Right hindlimb (tissue), 1 donor: ENCODE results near the gene HID1.
"Not testable (repeated sequence)": the region's sequence is repeated elsewhere in the genome, so short reads cannot be mapped to it uniquely, and the experiment has no call there.

Experiments
- DNase-seq: peaks from one replicate; pipeline ENCODE4 v3.0.0-alpha.2; 2018

Gene HID1, protein sequence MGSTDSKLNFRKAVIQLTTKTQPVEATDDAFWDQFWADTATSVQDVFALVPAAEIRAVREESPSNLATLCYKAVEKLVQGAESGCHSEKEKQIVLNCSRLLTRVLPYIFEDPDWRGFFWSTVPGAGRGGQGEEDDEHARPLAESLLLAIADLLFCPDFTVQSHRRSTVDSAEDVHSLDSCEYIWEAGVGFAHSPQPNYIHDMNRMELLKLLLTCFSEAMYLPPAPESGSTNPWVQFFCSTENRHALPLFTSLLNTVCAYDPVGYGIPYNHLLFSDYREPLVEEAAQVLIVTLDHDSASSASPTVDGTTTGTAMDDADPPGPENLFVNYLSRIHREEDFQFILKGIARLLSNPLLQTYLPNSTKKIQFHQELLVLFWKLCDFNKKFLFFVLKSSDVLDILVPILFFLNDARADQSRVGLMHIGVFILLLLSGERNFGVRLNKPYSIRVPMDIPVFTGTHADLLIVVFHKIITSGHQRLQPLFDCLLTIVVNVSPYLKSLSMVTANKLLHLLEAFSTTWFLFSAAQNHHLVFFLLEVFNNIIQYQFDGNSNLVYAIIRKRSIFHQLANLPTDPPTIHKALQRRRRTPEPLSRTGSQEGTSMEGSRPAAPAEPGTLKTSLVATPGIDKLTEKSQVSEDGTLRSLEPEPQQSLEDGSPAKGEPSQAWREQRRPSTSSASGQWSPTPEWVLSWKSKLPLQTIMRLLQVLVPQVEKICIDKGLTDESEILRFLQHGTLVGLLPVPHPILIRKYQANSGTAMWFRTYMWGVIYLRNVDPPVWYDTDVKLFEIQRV

DNA sequence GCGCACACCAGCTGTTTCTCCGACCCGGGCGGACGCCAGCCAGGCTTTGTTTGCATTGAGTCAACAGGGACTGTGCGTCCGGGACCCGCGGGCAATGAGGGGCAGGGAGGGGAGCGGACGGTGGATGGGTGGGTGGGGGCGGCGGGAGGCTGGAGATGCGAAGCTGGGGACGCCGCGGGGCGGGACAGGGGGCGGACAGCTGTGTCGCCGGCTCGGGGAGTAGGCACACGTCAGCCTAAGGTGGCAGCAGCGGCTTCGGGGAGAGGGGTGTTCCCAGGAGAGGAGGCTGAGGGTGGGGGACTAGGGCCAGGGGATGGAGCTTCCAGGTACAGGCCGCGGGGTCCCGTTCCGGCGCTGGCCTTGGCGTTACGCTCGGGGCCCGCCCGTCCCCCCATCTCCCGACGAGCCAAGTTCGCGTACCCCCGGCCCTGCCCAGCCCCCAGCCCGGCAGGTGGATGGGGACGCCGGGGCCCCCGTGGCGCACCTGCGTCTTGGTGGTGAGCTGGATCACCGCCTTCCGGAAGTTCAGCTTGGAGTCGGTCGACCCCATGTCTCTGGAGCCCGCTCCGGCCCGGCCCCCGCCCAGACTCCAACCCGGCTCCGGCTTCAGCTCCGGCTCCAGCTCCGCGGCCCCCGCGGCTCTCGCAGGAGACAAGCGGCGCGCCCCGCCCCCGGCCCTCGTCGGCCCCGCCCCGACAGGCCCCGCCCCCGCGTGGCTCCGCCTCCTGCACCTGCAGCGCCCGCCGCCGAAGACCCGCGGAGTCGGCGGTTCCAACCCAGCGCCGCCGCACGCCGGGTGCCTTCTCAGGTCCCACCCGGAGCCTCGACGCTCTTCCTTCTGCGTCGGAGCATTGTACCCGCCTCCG is at the start of gene HID1:
HID1 (minus strand) TSS at position 653 of the 866 bp plus-strand sequence; CDS start at position 550, 103 bp downstream.
- peak; percentile 63 for DNase-seq

DNA sequence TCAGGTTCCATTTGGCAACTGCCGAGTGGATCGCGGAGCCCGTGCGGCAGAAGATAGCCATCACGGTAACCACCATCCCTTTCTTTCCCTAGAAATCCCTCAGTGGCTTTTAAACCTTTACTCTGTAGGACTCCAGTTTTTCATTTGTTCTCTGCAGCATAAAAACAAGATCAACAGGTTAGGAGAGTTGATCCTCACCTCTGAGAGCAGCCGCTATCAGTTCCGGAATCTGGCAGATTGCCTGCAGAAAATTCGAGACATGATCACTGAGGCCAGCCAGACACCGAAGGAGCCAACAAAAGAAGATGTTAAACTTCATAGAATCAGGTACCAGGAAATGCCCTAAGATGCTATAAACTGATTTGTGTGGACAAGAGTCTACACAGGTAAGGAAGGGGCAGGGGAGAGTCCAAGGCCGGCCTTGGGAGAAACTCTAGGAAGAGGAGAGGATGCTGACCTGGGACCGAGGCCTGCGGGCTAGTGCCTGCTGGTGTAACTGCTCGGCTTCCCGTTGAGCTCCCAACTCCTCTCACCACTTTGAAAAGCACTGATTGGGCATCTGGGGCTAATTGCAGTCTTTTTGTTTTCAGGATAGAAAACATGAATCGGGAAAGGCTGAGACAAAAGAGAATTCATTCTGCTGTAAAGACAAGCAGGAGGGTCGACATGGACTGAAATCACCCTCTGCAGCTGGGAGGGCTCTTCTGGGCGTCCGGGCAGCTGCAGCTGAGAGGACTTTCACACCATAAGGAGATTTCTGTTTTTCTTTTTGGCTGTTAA is 48.0 kb upstream of the HID1 start:
- DNase-seq = no peak

DNA sequence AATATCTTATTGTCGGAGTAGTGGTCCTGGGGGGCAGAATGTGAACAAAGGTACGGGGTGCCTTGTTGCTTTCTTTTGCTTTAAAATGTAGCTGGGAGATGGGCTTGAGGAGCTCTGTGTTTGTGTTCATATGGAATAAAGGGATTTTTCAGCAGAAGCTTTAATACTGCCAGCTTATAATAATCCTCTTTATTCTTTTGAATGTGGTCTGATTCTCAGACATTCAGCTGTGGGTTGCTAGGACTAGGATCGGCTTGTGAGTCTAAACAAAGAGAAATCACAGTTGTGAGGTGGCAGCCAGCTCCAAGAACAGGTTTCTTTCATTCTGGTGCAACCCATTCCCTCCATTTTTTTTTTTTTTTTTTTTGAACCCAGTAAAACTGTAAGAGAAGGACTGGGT is 47.2 kb upstream of the HID1 start:
- no peak for DNase-seq

DNA sequence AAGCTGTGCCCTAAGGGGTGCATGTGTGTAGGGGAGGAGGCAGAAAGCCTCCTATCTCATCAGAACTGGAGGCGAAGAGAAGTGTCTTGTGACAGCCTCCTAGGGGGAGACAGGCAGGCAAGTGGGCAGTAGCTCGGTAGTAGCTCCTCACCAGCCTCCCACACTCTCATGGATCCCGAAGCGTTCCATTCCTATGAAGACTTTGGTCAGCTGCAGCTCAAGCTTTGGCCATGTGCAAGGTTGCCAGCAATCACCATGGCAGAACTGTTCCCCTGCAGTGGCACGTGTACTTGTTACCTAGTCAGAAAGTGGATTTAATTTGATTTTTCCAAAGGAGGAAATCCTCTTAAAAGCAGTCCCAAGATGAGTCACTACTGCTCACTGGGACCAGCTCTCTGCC is 46.6 kb upstream of the HID1 start:
- no peak for DNase-seq

GRCh38 chr17:75013092-75013559 is 40.6 kb upstream of the HID1 start:
- no peak for DNase-seq

DNA sequence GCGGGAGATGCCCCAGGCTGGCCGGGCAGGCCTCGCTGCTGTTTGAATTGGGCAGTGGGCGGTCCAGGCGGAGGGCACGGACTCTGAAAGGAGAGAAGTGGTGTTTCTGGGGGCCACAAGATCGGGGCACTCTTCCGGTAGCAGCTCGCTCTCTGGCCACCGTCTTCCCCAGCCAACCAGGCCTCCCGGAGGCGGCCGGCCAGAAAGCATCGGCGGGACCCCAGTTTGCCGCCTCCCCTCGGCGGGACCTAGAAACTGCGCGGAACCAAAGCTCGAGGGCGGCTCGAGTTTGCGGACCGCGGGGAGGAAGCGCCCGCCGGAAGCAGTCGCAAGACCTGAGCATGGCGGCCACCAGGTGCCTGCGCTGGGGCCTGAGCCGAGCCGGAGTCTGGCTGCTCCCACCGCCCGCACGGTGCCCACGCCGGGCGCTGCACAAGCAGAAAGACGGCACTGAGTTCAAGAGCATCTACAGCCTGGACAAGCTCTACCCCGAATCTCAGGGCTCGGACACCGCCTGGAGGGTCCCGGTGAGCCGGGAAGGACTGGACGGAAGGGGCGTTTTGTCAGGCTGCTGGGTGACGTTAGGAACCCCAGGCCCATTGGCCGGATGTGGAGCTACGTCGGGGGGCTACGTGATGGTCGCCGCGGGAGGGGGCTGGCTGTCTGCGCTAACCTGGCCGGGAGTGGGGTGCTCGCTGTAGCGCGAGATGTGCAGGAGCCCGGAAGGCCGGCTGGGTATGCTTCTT is 40.0 kb upstream of the HID1 start, which contains the start of gene MRPL58:
MRPL58 (plus strand) TSS at position 325 of the 746 bp plus-strand sequence; CDS start at position 342, 17 bp downstream.
- DNase-seq = peak; percentile 93

- no peak for DNase-seq
These were observed 39.5 kb upstream of the HID1 start for GRCh38 chr17:75012096-75012345.

DNA sequence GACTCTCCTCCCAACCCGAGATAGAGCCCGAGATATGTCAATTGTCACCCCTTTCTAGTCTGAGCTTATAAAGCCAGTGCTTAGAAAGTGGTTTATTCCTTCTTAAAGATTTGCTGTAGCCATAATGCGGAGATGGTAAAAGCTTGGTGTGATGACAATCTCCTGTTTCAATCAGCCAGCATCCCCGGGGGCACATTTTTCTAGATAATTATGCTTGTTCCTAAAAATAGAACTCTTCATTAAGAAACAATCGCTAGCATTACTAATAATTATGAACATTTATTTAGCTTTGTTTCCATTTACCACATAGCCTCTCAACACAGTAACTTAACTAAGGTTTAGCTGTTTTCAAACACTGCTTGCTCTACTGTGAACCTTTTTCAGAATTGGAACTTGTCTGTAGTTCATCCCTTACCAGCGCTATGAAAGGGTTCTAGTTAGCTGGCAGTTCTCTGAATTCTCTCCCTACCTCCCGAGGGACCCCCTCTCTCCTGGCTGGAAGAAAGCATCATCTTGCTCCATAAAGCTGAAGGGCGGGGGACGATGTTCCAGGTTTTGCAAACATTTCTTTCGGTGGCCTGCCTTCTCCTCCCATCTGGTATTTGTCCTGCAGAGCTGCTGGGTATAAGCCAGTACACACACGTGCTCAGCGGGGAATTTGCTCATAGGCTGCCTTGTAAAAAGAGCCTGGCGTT is 39.0 kb upstream of the HID1 start:
- peak; percentile 87 for DNase-seq

DNA sequence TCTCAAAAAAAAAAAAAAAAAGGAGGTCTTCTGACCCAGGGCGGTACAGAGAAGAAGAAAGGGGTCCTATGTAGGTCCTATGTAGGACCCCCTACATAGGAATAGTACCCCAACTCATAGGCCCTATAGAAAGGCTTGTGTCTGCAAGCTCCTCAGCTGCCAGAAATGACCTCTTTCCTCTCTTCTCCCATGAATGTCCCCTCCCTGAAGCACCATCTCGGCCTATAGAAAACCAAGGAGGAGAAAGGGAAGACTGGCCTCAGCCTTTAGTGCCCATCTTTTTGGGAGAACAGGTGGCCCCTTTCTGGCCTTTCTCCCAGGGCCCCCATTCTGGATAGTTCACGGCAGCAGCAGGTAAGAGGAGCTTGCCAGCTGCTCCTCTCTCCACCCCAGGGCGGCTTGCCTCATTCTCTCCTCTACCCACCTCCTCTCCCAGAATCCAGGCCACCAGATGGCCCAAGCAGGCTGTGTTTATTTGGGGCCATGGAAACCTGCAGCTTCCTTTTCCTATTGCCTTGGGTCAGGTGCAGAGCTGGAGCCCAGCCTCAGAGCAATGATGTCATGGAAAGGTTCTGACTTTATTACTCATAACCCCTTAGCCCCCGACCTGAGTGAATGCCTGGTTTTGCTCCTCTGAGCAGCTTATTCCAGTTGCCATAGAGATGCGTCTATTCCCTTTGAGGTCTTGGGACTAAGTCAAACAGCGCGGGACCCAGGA is 38.3 kb upstream of the HID1 start:
- DNase-seq = peak; percentile 81

DNA sequence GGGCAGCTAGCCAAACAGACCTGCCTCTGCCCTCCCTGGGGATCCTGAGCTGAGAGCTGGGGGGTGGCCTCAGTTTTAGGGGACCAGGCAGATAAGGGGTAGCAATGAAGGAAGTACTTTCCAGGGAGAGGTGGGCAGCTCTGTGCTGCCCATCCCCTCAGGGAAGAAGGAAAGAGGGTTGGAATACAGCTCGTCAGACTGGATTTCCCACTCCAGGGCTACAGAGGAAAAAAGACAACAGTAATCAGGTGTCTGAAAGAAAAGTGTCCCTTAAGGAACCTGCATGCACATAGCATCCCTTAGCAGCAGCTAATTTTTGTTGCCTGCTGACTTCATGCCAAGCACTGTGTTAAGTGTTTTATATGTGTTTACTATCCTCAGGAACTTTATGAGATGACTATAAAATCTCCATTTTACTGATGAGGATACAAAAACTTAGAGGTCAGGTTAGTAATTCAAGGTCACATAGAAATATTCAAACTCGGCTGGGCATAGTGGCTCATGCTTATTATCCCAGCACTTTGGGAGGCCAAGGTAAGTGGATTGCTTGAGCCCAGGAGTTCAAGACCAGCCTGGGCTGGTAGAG is 36.7 kb upstream of the HID1 start:
- DNase-seq = no peak

GRCh38 chr17:75008373-75008772 is 35.8 kb upstream of the HID1 start:
- DNase-seq = no peak

DNA sequence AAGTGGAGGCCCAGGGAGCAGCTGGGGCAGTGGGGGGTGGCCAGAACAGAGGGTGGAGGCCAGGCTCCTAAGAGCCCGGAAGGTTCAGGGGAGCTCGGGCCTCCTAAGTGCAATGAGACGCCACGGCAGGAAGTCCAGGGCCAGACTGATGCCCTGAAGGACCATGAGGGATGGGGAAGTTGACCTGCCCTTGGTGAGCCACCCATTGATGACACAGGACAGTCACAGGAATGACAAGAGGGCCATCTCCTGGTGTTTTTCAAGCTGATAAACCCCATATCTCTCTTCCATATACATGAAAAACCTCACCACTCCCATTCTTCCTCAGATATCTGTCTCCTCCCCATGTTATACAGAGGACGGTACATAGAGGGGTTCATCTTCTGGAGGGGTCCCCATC is 34.1 kb upstream of the HID1 start:
- DNase-seq = no peak

GRCh38 chr17:75006084-75006483 is 33.5 kb upstream of the HID1 start:
- DNase-seq = not testable (repeated sequence)

DNA sequence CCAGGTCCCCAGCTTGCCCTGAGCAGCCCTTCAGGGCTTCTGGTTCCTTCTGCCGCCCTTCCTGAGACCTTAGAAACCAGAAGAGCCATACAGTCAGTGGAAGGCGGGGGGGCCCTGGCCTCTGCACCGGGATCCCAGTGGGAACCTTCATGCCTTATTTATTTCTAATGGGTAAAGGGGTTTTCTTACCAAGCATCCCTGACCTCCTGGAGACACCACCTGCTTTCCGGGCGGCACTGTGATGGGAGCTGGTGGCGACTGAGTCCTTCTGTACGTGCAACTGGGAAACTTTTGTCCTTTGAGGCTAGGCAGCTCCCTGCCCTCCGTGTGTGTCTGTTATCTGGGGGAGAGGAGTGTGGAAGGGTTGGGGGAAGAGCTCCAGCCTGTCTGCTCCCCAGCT is 32.7 kb upstream of the HID1 start:
- no peak for DNase-seq

- no peak for DNase-seq
These were observed 31.8 kb upstream of the HID1 start for GRCh38 chr17:75004371-75004770.

- DNase-seq = no peak
These were observed 31.4 kb upstream of the HID1 start for GRCh38 chr17:75003957-75004355.

DNA sequence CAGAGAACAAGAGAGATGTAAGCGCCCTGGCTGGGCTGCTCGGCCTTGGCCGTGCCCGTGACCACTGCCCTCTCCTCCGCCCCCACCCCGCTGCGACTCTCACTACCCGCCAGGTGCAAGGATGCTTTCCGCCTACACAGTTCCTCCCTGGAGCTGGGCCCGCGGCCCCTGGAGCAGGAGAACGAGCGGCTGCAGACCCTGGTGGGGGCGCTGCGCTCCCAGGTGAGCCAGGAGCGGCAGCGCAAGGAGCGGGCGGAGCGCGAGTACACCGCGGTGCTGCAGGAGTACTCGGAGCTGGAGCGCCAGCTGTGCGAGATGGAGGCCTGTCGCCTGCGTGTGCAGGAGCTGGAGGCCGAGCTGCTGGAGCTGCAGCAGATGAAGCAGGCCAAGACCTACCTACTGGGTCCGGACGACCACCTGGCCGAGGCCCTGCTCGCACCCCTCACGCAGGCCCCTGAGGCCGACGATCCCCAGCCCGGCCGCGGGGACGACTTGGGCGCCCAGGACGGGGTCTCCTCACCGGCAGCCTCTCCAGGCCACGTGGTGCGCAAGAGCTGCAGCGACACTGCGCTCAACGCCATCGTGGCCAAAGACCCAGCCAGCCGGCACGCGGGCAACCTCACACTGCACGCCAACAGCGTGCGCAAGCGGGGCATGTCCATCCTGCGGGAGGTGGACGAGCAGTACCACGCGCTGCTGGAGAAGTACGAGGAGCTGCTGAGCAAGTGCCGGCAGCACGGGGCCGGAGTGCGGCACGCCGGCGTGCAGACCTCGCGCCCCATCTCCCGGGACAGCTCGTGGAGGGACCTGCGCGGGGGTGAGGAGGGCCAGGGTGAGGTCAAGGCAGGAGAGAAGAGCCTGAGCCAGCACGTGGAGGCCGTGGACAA is 30.8 kb upstream of the HID1 start:
- DNase-seq = no peak

GRCh38 chr17:75001915-75002843 is 29.6 kb upstream of the HID1 start:
- no peak for DNase-seq
